Measurements from ENCODE around the gene ATG2B. TPM values are rescaled to one million over a fixed set of nuclear protein-coding genes. Genes with fewer than 3 reads are reported as not detected.

Gene ATG2B
- total and polyA plus RNA-seq, 4 donors, result 23.3 to 46.2 (median 30.7) TPM

GRCh38 chr14:96270565-96271420, 92.3 kb downstream of the ATG2B start:
- Histone ChIP-seq H3K4me1 (ENCODE audit: control insufficient read depth, insufficient read depth, low read length) (peaks cover 11% of the 10 kb centered on the region), H3K36me3 (ENCODE audit: control insufficient read depth, insufficient read depth, low read length) (no peaks in the 10 kb centered on the region), H3K4me3 (ENCODE audit: low read depth, low read length) (no peak overlapping the region), H3K9me3 (ENCODE audit: control insufficient read depth, insufficient read depth, low read length) (no peaks in the 10 kb centered on the region), H3K27ac (ENCODE audit: low read depth, low read length) (no peak overlapping the region), H3K27me3 (ENCODE audit: control insufficient read depth, insufficient read depth, low read length) (no peaks in the 10 kb centered on the region)
- DNase-seq (ENCODE audit: low read depth in 4 of 6, low spot score in 6 of 6), result peak in 1 of 6 donors; percentile 25
- WGBS (ENCODE audit: insufficient coverage), result 76% methylated on average over 7 of the region's 8 CpGs

GRCh38 chr14:96269359-96269710, 93.8 kb downstream of the ATG2B start:
- peaks cover 5% of the 10 kb centered on the region for H3K4me1 ChIP-seq (ENCODE audit: control insufficient read depth, insufficient read depth, low read length)
- no peaks in the 10 kb centered on the region for H3K9me3 ChIP-seq (ENCODE audit: control insufficient read depth, insufficient read depth, low read length)
- H3K4me3 ChIP-seq (ENCODE audit: low read depth, low read length), result no peak overlapping the region
- no peak overlapping the region for H3K27ac ChIP-seq (ENCODE audit: low read depth, low read length)
- 86% methylated on average over 9 of the region's 10 CpGs for WGBS (ENCODE audit: insufficient coverage)
- no peak for DNase-seq (ENCODE audit: low read depth in 4 of 6, low spot score in 6 of 6)
- no peaks in the 10 kb centered on the region for H3K36me3 ChIP-seq (ENCODE audit: control insufficient read depth, insufficient read depth, low read length)
- no peaks in the 10 kb centered on the region for H3K27me3 ChIP-seq (ENCODE audit: control insufficient read depth, insufficient read depth, low read length)

DNA sequence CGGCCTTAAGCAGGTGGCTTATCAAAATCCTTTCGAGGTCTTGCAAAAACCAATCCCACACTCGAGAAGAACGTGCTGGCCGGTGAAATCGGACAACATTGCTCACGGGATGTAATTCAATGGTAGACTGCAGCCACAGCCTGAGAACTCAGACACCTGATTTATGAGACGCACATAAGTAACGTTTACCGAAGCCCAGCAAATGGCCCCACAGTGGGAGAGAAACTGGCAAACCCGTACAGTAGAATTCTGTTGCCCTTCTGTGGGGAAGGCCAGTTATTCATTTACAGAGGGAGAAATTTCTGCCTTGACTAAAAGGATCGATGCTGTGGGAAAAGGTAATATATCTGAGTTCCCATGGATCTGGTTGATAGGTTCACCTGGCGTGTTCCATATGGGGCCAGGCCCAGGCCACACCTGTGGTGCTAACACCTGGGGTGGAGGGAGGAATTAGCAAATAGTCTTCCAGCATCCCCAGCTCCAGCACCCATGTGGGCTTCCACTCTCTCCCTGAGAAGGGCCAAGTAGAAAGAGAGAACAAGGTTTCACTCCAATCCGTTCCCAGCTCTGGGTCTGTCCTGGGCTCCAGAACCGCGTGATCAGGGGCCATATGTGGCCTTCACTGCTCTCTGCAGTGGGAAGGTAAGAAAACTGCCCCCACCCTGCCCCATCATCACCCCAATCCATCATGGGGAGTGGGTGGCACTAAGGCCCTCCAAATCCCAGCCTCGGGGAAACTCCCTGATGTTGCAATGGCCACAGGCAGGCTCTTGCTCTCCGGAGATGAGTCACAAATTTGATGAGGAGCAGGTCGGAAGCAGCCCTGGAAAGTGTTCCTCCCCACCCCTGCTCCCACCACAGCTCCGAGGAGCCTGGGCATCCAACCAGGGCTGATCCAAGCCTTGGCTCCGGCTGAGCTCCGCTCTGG, 94.4 kb downstream of the ATG2B start:
- Histone ChIP-seq H3K36me3 (ENCODE audit: control insufficient read depth, insufficient read depth, low read length) (no peaks in the 10 kb centered on the region), H3K27ac (ENCODE audit: low read depth, low read length) (no peak overlapping the region), H3K4me1 (ENCODE audit: control insufficient read depth, insufficient read depth, low read length) (peaks cover 5% of the 10 kb centered on the region), H3K27me3 (ENCODE audit: control insufficient read depth, insufficient read depth, low read length) (no peaks in the 10 kb centered on the region), H3K9me3 (ENCODE audit: control insufficient read depth, insufficient read depth, low read length) (no peaks in the 10 kb centered on the region), H3K4me3 (ENCODE audit: low read depth, low read length) (no peak overlapping the region)
- 71% methylated on average over 18 of the region's 22 CpGs for WGBS (ENCODE audit: insufficient coverage)
- DNase-seq (ENCODE audit: low read depth in 4 of 6, low spot score in 6 of 6), result peak in 1 of 6 donors; percentile 55

GRCh38 chr14:96267916-96268315, 95.2 kb downstream of the ATG2B start:
- H3K27me3 ChIP-seq (ENCODE audit: control insufficient read depth, insufficient read depth, low read length), result no peaks in the 10 kb centered on the region
- no peaks in the 10 kb centered on the region for H3K9me3 ChIP-seq (ENCODE audit: control insufficient read depth, insufficient read depth, low read length)
- H3K27ac ChIP-seq (ENCODE audit: low read depth, low read length), result no peak overlapping the region
- H3K4me3 ChIP-seq (ENCODE audit: low read depth, low read length), result no peak overlapping the region
- no peaks in the 10 kb centered on the region for H3K36me3 ChIP-seq (ENCODE audit: control insufficient read depth, insufficient read depth, low read length)
- no peak for DNase-seq (ENCODE audit: low read depth in 4 of 6, low spot score in 6 of 6)
- H3K4me1 ChIP-seq (ENCODE audit: control insufficient read depth, insufficient read depth, low read length), result peaks cover 5% of the 10 kb centered on the region
- 64% methylated on average over 3 of the region's 5 CpGs for WGBS (ENCODE audit: insufficient coverage)

- no peaks in the 10 kb centered on the region for H3K27me3 ChIP-seq (ENCODE audit: control insufficient read depth, insufficient read depth, low read length)
- H3K4me1 ChIP-seq (ENCODE audit: control insufficient read depth, insufficient read depth, low read length), result peaks cover 5% of the 10 kb centered on the region
- H3K9me3 ChIP-seq (ENCODE audit: control insufficient read depth, insufficient read depth, low read length), result no peaks in the 10 kb centered on the region
- H3K27ac ChIP-seq (ENCODE audit: low read depth, low read length), result no peak overlapping the region
- no peaks in the 10 kb centered on the region for H3K36me3 ChIP-seq (ENCODE audit: control insufficient read depth, insufficient read depth, low read length)
- H3K4me3 ChIP-seq (ENCODE audit: low read depth, low read length), result no peak overlapping the region
- DNase-seq (ENCODE audit: low read depth in 4 of 6, low spot score in 6 of 6), result peak in 1 of 6 donors; percentile 37
- 37% methylated on average over 3 of the region's 3 CpGs for whole genome bisulfite sequencing (ENCODE audit: insufficient coverage)
These were observed 95.8 kb downstream of the ATG2B start for GRCh38 chr14:96267336-96267735.

GRCh38 chr14:96265383-96266095, 97.6 kb downstream of the ATG2B start:
- no peaks in the 10 kb centered on the region for H3K36me3 ChIP-seq (ENCODE audit: control insufficient read depth, insufficient read depth, low read length)
- H3K9me3 ChIP-seq (ENCODE audit: control insufficient read depth, insufficient read depth, low read length), result no peaks in the 10 kb centered on the region
- H3K27me3 ChIP-seq (ENCODE audit: control insufficient read depth, insufficient read depth, low read length), result no peaks in the 10 kb centered on the region
- DNase-seq (ENCODE audit: low read depth in 4 of 6, low spot score in 6 of 6), result peak in 1 of 6 donors; percentile 37
- no peak overlapping the region for H3K27ac ChIP-seq (ENCODE audit: low read depth, low read length)
- no peak overlapping the region for H3K4me3 ChIP-seq (ENCODE audit: low read depth, low read length)
- whole genome bisulfite sequencing (ENCODE audit: insufficient coverage), result 68% methylated on average over 15 of the region's 16 CpGs
- H3K4me1 ChIP-seq (ENCODE audit: control insufficient read depth, insufficient read depth, low read length), result peaks cover 4% of the 10 kb centered on the region

GRCh38 chr14:96264853-96265252, 98.3 kb downstream of the ATG2B start:
- no peaks in the 10 kb centered on the region for H3K4me1 ChIP-seq (ENCODE audit: control insufficient read depth, insufficient read depth, low read length)
- peaks cover 2% of the 10 kb centered on the region for H3K9me3 ChIP-seq (ENCODE audit: control insufficient read depth, insufficient read depth, low read length)
- H3K27me3 ChIP-seq (ENCODE audit: control insufficient read depth, insufficient read depth, low read length), result no peaks in the 10 kb centered on the region
- H3K36me3 ChIP-seq (ENCODE audit: control insufficient read depth, insufficient read depth, low read length), result no peaks in the 10 kb centered on the region
- H3K27ac ChIP-seq (ENCODE audit: low read depth, low read length), result no peak overlapping the region
- DNase-seq (ENCODE audit: low read depth in 4 of 6, low spot score in 6 of 6), result no peak
- H3K4me3 ChIP-seq (ENCODE audit: low read depth, low read length), result no peak overlapping the region
- 65% methylated on average over 2 of the region's 3 CpGs for WGBS (ENCODE audit: insufficient coverage)

GRCh38 chr14:96264200-96264553, 99.0 kb downstream of the ATG2B start:
- Histone ChIP-seq H3K4me3 (ENCODE audit: low read depth, low read length) (no peak overlapping the region), H3K4me1 (ENCODE audit: control insufficient read depth, insufficient read depth, low read length) (no peaks in the 10 kb centered on the region), H3K27ac (ENCODE audit: low read depth, low read length) (no peak overlapping the region), H3K9me3 (ENCODE audit: control insufficient read depth, insufficient read depth, low read length) (peaks cover 2% of the 10 kb centered on the region), H3K36me3 (ENCODE audit: control insufficient read depth, insufficient read depth, low read length) (no peaks in the 10 kb centered on the region), H3K27me3 (ENCODE audit: control insufficient read depth, insufficient read depth, low read length) (no peaks in the 10 kb centered on the region)
- no peak for DNase-seq (ENCODE audit: low read depth in 4 of 6, low spot score in 6 of 6)
- WGBS (ENCODE audit: insufficient coverage), result 94% methylated on average over 11 of the region's 14 CpGs

GRCh38 chr14:96263347-96264199, 99.6 kb downstream of the ATG2B start:
- DNase-seq (ENCODE audit: low read depth in 4 of 6, low spot score in 6 of 6), result no peak
- H3K4me1 ChIP-seq (ENCODE audit: control insufficient read depth, insufficient read depth, low read length), result no peaks in the 10 kb centered on the region
- peaks cover 2% of the 10 kb centered on the region for H3K9me3 ChIP-seq (ENCODE audit: control insufficient read depth, insufficient read depth, low read length)
- no peaks in the 10 kb centered on the region for H3K36me3 ChIP-seq (ENCODE audit: control insufficient read depth, insufficient read depth, low read length)
- no peak overlapping the region for H3K4me3 ChIP-seq (ENCODE audit: low read depth, low read length)
- no peaks in the 10 kb centered on the region for H3K27me3 ChIP-seq (ENCODE audit: control insufficient read depth, insufficient read depth, low read length)
- no peak overlapping the region for H3K27ac ChIP-seq (ENCODE audit: low read depth, low read length)
- WGBS (ENCODE audit: insufficient coverage), result 92% methylated on average over 17 of the region's 20 CpGs
